NCI-H2107 treated with DMSO at 0.1 percent for 48 hours (cell line): ENCODE measurements around the gene LRP3.
"Not testable (repeated sequence)": the region's sequence is repeated elsewhere in the genome, so short reads cannot be mapped to it uniquely, and the experiment has no call there.

Experiments used
- DNase-seq: peaks from one replicate; lab custom pipeline; 2025; ENCODE audit not compliant: unreplicated experiment; lab: John Stamatoyannopoulos, UW

The LRP3 gene

GRCh38 chr19:33201886-33202545 lies 7.9 kb downstream of the LRP3 start:
- DNase-seq = no peak

- no peak for DNase-seq
Measured at GRCh38 chr19:33202546-33203507, 8.7 kb downstream of the LRP3 start.

GRCh38 chr19:33203529-33203928 lies 9.4 kb downstream of the LRP3 start:
- DNase-seq = no peak

GRCh38 chr19:33204136-33204973 lies 10.2 kb downstream of the LRP3 start:
- DNase-seq = no peak

GRCh38 chr19:33205110-33205509 lies 11.0 kb downstream of the LRP3 start:
- DNase-seq = no peak

- DNase-seq = no peak
Measured at GRCh38 chr19:33205531-33206260, 11.6 kb downstream of the LRP3 start.

GRCh38 chr19:33206261-33207039 lies 12.3 kb downstream of the LRP3 start:
- DNase-seq = no peak

GRCh38 chr19:33207040-33207620 lies 13.0 kb downstream of the LRP3 start:
- DNase-seq = no peak

- DNase-seq = no peak
Measured at GRCh38 chr19:33207903-33208302, 13.8 kb downstream of the LRP3 start.

- DNase-seq = no peak
Measured at GRCh38 chr19:33208371-33208895, 14.3 kb downstream of the LRP3 start.

GRCh38 chr19:33208904-33209849 lies 15.0 kb downstream of the LRP3 start:
- DNase-seq = no peak

GRCh38 chr19:33209850-33210230 lies 15.7 kb downstream of the LRP3 start:
- DNase-seq = not testable (repeated sequence)

GRCh38 chr19:33210266-33210940 lies 16.3 kb downstream of the LRP3 start:
- no peak for DNase-seq

- no peak for DNase-seq
Measured at GRCh38 chr19:33211794-33212435, 17.8 kb downstream of the LRP3 start.

GRCh38 chr19:33212436-33213172 lies 18.5 kb downstream of the LRP3 start:
- no peak for DNase-seq

- no peak for DNase-seq
Measured at GRCh38 chr19:33214596-33214995, 20.5 kb downstream of the LRP3 start.
